ENCODE results near the gene AKR7A2.
"Not testable (repeated sequence)": the region's sequence is repeated elsewhere in the genome, so short reads cannot be mapped to it uniquely, and the experiment has no call there.

Gene AKR7A2

DNA sequence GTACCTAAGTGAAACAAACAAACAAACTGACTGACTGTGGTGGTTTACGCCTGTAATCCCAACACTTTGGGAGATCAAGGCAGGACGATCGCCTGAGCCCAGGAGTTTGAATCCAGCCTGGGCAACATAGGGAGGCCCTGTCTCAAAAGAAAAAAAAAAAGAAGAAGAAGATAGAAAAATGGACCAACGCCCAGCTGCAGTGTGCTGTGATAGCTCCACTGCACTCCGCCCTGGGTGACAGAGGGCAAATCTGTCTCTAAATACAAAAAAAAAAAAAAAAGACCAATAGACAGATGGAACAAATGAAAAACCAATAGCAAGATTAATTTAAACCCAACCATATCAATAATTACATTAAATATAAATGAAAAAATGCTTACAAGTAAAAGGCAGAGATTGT lies 37.3 kb downstream of the AKR7A2 start:
- no peak for DNase-seq (ENCODE audit: low read depth in 2 of 2)
- no peak overlapping the region for H3K4me3 ChIP-seq (replicated peaks in 1 of 2; ENCODE audit: low read depth in 2 of 2, low read length in 2 of 2)
- TF ChIP-seq, protein P1, sequence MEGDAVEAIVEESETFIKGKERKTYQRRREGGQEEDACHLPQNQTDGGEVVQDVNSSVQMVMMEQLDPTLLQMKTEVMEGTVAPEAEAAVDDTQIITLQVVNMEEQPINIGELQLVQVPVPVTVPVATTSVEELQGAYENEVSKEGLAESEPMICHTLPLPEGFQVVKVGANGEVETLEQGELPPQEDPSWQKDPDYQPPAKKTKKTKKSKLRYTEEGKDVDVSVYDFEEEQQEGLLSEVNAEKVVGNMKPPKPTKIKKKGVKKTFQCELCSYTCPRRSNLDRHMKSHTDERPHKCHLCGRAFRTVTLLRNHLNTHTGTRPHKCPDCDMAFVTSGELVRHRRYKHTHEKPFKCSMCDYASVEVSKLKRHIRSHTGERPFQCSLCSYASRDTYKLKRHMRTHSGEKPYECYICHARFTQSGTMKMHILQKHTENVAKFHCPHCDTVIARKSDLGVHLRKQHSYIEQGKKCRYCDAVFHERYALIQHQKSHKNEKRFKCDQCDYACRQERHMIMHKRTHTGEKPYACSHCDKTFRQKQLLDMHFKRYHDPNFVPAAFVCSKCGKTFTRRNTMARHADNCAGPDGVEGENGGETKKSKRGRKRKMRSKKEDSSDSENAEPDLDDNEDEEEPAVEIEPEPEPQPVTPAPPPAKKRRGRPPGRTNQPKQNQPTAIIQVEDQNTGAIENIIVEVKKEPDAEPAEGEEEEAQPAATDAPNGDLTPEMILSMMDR (IDR thresholded peaks at IDR 0.05; ENCODE audit: low read depth, low read length) = no peak

DNA sequence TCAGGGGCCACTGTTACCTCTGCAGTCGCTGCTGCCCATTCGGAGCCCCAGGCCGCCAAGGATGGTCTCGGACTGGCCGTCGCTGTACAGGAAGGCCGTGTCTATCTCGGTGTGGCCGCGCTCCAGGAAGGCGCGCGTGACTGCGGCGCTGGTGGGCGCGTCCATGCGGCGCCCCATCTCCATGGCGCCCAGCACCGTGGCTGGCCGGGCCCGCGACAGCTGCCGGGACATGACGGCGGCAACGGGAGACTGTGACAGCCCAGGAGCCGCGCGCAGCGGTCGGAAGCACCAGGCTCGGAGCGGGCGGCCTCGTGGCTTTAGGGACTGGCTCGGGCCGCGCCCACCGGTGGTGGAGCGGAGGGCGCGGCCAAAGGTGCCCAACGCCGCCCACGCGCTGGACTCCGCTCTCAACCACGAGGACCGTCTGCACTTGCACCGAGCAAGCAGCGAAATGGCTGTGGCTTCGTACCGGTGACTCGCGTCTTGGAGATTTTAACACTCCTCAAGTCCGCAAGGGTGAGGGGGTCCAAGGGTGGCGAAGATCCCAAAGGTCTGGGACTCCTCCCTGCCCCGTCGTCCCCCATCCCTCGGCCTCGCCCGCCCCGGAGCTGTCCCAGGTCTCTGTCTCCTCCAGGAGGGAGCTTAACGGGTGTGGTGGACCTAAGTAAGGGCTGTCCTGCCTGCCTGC lies 38.0 kb downstream of the AKR7A2 start:
- DNase-seq (ENCODE audit: low read depth in 2 of 2) = peak in 1 of 2 donors; percentile 15
- H3K4me3 ChIP-seq (replicated peaks in 1 of 2; ENCODE audit: low read depth in 2 of 2, low read length in 2 of 2) = peak overlapping the region in 1 of 2 donors; percentile 19

DNA sequence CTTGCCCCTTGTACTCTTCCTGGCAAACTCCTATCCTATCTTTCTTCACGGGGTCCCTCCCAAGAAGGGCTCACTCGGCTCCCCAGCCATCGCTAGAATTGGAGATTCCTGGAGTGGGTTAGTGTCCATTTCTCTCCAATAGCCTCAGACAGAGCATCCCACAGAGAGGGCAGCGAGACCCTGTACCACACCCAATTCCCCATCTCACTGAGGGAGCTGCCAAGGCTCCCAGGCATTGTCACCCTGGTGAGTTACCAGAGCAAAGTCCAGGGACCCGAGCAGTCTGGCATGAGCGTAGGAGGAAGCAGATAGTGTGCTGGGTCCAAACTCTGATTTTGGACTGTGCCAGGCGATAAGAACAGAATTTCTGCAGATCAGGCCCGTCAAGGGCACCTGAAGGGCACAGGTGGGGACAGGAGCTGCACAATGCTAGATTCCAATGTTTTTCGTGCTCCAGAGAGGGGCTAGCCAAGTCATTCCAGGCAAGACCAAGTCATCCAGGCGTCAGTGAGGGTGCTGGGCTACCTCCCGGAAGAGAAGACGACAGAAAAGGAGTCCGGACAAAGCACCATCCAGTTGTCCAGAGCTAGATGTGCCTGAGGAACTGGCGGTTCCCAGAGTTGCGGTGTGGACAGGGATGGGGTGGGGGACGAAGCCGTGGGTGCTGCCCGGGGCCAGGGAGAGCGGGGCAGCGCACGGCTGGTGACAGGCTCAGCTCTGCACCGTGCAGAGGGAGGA lies 38.7 kb downstream of the AKR7A2 start:
- TF ChIP-seq, protein P1 (IDR thresholded peaks at IDR 0.05; ENCODE audit: low read depth, low read length) = no peak
- H3K4me3 ChIP-seq (replicated peaks in 1 of 2; ENCODE audit: low read depth in 2 of 2, low read length in 2 of 2) = no peak overlapping the region
- no peak for DNase-seq (ENCODE audit: low read depth in 2 of 2)

DNA sequence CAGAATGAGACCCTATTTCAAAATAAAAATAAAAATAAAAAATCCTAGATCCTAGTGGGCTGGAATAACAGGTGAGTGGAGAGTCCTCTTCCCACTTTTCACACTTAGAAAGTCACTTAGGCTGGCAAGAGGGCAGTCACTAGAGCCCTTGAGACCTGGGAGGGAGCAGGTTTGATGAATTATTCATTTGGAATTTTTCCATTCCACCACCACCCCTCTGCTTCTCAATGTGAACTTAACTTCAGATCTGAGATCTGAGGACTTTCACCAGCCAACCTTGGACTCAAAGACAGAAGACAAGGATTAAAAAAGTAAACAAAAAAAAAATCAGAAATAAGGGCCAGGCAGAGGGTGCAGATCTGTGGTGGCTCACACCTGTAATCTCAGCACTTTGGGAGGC lies 39.9 kb downstream of the AKR7A2 start:
- TF ChIP-seq, protein P1 (IDR thresholded peaks at IDR 0.05; ENCODE audit: low read depth, low read length) = no peak
- no peak overlapping the region for H3K4me3 ChIP-seq (replicated peaks in 1 of 2; ENCODE audit: low read depth in 2 of 2, low read length in 2 of 2)
- no peak for DNase-seq (ENCODE audit: low read depth in 2 of 2)

DNA sequence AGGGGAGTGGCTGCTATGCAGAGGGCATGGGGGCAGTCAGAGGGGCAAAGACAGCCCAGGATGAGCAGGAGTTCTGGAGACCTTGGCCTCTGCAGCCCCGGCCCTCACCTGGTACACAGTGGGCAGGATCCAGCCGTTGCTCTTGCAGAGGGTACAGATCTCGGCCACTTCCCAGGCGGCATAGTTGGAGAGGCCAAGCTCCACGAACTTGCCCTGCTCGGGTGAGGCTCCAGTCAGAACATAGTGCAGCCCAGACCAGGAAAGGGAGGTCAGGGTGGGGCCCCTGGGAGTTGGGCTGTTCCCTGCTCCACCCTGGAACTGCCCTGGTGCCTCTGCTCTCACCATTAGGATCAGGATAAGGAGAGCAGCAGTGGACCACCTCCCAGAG lies 41.6 kb downstream of the AKR7A2 start:
- not testable (repeated sequence) for H3K4me3 ChIP-seq (replicated peaks in 1 of 2; ENCODE audit: low read depth in 2 of 2, low read length in 2 of 2); DNase-seq (ENCODE audit: low read depth in 2 of 2)

DNA sequence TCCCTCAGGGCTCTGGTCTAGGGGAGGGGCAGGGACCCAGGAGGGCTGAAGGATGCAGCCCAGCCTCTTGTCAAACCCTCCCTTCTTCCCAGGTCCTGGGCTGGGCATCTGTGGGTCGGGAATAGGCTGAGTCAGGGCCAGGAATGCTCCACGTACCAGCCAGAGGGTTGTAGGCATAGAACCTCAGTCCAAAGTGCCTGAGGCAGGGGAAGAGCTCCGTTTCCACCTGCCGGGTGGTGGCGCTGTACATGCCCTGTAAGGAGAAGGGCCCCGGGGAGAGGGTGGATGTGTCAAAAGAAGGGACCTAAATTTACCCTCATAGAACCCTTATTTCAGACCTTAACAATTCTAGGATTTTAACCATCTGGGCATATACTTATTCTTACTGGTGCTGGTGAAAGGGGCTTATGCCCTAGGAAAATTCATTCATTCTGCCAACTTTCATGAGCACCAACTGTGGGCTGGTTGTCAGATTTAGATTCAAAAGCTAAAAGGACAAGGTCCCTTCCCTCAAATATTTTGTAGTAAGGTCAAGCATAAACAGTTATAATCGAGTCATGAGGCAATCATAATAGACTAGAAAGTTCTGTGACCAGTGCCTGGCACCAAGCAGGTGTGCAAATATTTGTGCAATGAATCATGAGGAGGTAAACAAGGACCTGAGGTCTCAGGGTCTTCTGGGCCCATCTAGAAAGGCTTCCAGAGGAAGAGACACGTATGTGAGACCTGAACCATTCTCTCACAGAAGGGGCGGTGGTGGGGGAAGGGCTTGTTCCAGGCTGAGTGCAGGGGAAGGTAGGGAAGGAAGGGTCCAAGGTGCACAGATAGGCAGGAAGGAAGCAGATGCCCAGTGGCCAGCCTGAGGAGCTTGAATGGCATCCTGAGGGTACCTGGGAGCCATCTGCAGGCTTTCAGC lies 42.3 kb downstream of the AKR7A2 start:
- H3K4me3 ChIP-seq (replicated peaks in 1 of 2; ENCODE audit: low read depth in 2 of 2, low read length in 2 of 2) = not testable (repeated sequence)

DNA sequence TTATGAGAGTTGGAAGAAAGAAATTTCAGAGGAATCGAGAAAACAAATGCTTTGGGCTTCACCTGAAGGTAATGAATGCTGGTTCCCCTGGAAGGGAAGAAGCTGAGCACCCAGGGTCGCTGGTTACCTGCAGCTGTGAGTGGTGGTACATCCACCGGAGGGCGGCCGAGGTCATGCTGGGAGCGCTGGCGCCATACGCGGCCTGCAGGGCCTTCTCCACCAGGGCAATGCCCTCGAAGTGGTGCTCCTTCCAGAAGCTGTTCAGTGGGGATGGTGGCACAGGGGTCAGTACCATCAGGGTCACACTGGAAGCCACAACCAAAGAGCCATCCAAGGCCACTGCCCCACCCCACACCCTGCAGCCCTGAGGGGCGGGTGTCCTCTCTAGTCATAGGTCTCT lies 43.5 kb downstream of the AKR7A2 start:
- TF ChIP-seq, protein P1 (IDR thresholded peaks at IDR 0.05; ENCODE audit: low read depth, low read length) = no peak
- no peak overlapping the region for H3K4me3 ChIP-seq (replicated peaks in 1 of 2; ENCODE audit: low read depth in 2 of 2, low read length in 2 of 2)
- DNase-seq (ENCODE audit: low read depth in 2 of 2) = no peak

More for the DNA sequence above, 42.3 kb downstream of the AKR7A2 start:
- peak in 1 of 2 donors; percentile 28 for DNase-seq (ENCODE audit: low read depth in 2 of 2)

DNA sequence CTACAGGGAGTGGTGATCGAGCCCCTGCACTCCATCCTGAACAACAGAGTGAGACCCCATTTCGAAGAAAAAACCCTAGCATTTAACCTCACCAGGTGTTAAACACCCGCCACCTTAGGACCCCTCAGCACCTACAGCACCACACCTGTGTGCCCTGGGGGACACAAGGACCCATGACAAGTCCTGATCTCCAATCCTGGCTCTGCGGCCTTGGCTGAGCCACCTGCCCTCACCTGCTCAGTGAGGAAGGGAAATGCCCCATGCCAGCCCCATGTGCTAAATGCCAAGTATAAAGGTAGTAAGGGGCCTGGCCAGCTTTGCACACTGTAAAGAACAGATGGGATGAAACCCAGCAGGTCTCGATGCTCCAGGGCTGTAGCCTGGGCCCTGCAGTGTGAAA lies 49.2 kb downstream of the AKR7A2 start:
- TF ChIP-seq, protein P1 (IDR thresholded peaks at IDR 0.05; ENCODE audit: low read depth, low read length) = no peak
- H3K4me3 ChIP-seq (replicated peaks in 1 of 2; ENCODE audit: low read depth in 2 of 2, low read length in 2 of 2) = no peak overlapping the region
- DNase-seq (ENCODE audit: low read depth in 2 of 2) = no peak
